ENCODE measurements around the gene SHOC2. TPM values are rescaled to one million over a fixed set of nuclear protein-coding genes. Genes with fewer than 3 reads are reported as not detected.
A peak's percentile ranks its signal among the peaks of the same experiment; 100 is the strongest.

The SHOC2 gene
- 78.7 TPM for total RNA-seq (2013)
- polyA plus RNA-seq = 10 to 100 TPM; 13.9 to 69.9 (median 68.9) TPM
- 25.4 and 37.5 TPM in 2 replicates for polyA minus RNA-seq
- 204 to 333 (median 228) reads per million in 11 experiments for total RNA-seq

DNA sequence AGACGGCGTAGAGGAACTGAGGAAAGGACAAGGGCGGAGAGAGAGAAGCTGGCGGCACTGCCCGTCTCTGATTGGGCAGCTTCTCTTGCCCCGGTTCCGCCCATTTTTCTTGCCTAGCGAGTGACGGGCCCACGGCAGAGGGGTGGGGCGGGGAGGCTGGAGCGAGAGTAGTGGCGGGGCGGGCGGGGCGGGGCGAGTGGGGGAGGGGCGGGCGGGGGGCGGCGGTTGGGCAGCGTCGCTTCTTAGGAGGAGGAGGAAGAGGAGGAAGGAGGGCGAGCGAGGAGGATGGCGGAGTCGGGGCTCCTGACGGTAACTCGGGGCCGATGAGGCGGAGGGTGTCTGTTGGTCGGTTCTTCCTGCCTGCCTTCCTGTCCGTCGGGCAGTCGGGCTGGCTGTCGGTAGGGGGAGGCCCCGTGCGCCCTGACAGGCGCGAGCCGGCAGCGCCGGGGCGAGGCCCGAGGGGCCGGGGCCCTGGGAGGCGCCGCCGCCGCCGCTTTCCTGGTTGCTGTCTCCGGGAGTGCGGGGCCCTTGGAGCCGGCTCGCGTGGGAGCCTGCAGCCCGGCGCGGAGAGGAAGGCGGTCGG is at the start of gene SHOC2:
Gene SHOC2, plus strand, starts transcription at position 256 of the 583 bp plus-strand sequence. CDS start 44,755 bp downstream, outside the sequence.
- Mint-ChIP-seq H3K4me1 (peaks cover 42% of the 10 kb centered on the region), H3K36me3 (peaks cover 10 to 18% of the 10 kb centered on the region in 2 donors), H3K27me3 (ENCODE audit: low read depth in 3 of 3) (no peaks in the 10 kb centered on the region), H3K4me3 (peak within 1 kb of the TSS; percentile 97), H3K9me3 (no peaks in the 10 kb centered on the region), H3K27ac (peak within 1 kb of the TSS; percentile 99 to 100 (median 100))
- peaks cover 16 to 33% of the 10 kb centered on the region in 2 donors for H3K4me1 ChIP-seq (ENCODE audit: control insufficient read depth in 1 of 2, insufficient read depth in 2 of 2, low read length in 2 of 2)
- H3K9me3 ChIP-seq (replicated peaks in 1 of 2; ENCODE audit: control insufficient read depth in 1 of 2, insufficient read depth in 1 of 2, low read length in 2 of 2) = no peaks in the 10 kb centered on the region
- no peaks in the 10 kb centered on the region for H3K27me3 ChIP-seq (ENCODE audit: control insufficient read depth in 2 of 2, insufficient read depth in 2 of 2, low read length in 2 of 2)
- H3K27ac ChIP-seq (ENCODE audit: low read depth in 1 of 2, low read length in 2 of 2) = peak within 1 kb of the TSS; percentile 94 to 99
- peak within 1 kb of the TSS; percentile 89 for H3K9ac ChIP-seq (ENCODE audit: insufficient read depth, low read length, poor library complexity, severe bottlenecking)
- under 1% methylated on average over 42 of the region's 61 CpGs for WGBS (ENCODE audit: insufficient coverage)
- intact Hi-C loops (cut with micrococcal nuclease) = loop anchor here in 1 of 2 donors (5.0 kb wide), 2 partner anchors 47 to 617 kb away; partner anchors contain the start of genes PDCD4 and SMNDC1
- H3K79me2 ChIP-seq (ENCODE audit: insufficient read depth, low read length) = peaks cover 68% of the 10 kb centered on the region
- peak within 1 kb of the TSS; percentile 86 for H2AFZ ChIP-seq (ENCODE audit: insufficient read depth, low read depth, low read length, poor library complexity, severe bottlenecking)
- TF ChIP-seq, protein P1, sequence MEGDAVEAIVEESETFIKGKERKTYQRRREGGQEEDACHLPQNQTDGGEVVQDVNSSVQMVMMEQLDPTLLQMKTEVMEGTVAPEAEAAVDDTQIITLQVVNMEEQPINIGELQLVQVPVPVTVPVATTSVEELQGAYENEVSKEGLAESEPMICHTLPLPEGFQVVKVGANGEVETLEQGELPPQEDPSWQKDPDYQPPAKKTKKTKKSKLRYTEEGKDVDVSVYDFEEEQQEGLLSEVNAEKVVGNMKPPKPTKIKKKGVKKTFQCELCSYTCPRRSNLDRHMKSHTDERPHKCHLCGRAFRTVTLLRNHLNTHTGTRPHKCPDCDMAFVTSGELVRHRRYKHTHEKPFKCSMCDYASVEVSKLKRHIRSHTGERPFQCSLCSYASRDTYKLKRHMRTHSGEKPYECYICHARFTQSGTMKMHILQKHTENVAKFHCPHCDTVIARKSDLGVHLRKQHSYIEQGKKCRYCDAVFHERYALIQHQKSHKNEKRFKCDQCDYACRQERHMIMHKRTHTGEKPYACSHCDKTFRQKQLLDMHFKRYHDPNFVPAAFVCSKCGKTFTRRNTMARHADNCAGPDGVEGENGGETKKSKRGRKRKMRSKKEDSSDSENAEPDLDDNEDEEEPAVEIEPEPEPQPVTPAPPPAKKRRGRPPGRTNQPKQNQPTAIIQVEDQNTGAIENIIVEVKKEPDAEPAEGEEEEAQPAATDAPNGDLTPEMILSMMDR (IDR thresholded peaks at IDR 0.05) = no peak
- H3K4me3 ChIP-seq (replicated peaks in 1 of 3; ENCODE audit: low read depth in 2 of 3, low read length in 3 of 3) = peak within 1 kb of the TSS; percentile 88 to 98 (median 96)
- no peak for DNase-seq
- peaks cover 46% of the 10 kb centered on the region for H4K20me1 ChIP-seq (ENCODE audit: insufficient read depth, low read length)
- H3K4me2 ChIP-seq (replicated peaks; ENCODE audit: extremely low read depth, low read length, poor library complexity, severe bottlenecking) = peak within 1 kb of the TSS; percentile 92
- peaks cover 0 to 14% of the 10 kb centered on the region in 2 donors for H3K36me3 ChIP-seq (replicated peaks in 1 of 2; ENCODE audit: control insufficient read depth in 1 of 2, insufficient read depth in 2 of 2, low read length in 2 of 2)

DNA sequence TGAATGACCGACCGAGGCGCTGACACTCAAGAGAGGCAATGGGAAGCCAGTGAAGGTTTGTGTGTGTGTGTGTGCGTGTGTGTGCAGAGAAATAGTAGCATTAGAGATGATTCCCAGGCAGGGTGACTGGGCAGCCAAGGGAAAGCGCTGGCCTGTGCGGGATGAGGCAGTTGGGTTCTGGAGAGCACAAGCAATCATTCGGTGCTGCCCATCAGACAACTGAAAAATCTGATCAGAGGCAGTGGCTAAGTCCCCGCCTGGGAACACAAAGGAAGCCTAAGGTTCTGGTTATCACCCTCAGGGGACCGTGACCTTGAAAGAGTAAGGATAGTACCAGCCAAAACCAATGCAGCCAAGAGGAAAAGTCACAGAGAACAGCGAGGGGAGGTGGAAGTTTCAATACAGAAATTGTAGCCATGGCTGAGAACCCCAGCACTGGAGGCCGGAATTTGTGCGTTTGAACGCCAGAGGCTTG is 48.5 kb upstream of the SHOC2 start:
- peak overlapping the region; percentile 88 to 92 for H3K27ac ChIP-seq (ENCODE audit: low read depth in 1 of 2, low read length in 2 of 2)
- no peaks in the 10 kb centered on the region for H3K9me3 ChIP-seq (replicated peaks in 1 of 2; ENCODE audit: control insufficient read depth in 1 of 2, insufficient read depth in 1 of 2, low read length in 2 of 2)

More for the DNA sequence above, 48.5 kb upstream of the SHOC2 start:
- H3K4me1 ChIP-seq (ENCODE audit: control insufficient read depth in 1 of 2, insufficient read depth in 2 of 2, low read length in 2 of 2) = peaks cover 49 to 64% of the 10 kb centered on the region in 2 donors
- H3K36me3 ChIP-seq (replicated peaks in 1 of 2; ENCODE audit: control insufficient read depth in 1 of 2, insufficient read depth in 2 of 2, low read length in 2 of 2) = peaks cover 1 to 2% of the 10 kb centered on the region in 2 donors
- intact Hi-C loops (cut with micrococcal nuclease) = loop anchor here (5.0 to 10.0 kb wide), 4 partner anchors 34 to 66 kb away; partner anchors contain the start of genes BBIP1 (in 1 of the 2) and SHOC2 (in 1 of the 2)
- TF ChIP-seq, protein P1 (IDR thresholded peaks at IDR 0.05) = no peak
- peak overlapping the region; percentile 88 to 95 (median 89) for H3K4me3 ChIP-seq (replicated peaks in 1 of 3; ENCODE audit: low read depth in 2 of 3, low read length in 3 of 3)
- peak overlapping the region; percentile 84 for H2AFZ ChIP-seq (ENCODE audit: insufficient read depth, low read depth, low read length, poor library complexity, severe bottlenecking)
- H3K27me3 ChIP-seq (ENCODE audit: control insufficient read depth in 2 of 2, insufficient read depth in 2 of 2, low read length in 2 of 2) = no peaks in the 10 kb centered on the region
- Mint-ChIP-seq H3K27me3 (ENCODE audit: low read depth in 3 of 3) (peaks cover 0 to 2% (median 0%) of the 10 kb centered on the region in 3 donors), H3K9me3 (no peaks in the 10 kb centered on the region), H3K4me3 (peak overlapping the region; percentile 91 to 92), H3K27ac (peak overlapping the region; percentile 80 to 96 (median 93)), H3K36me3 (peaks cover 0 to 2% of the 10 kb centered on the region in 2 donors), H3K4me1 (peaks cover 64% of the 10 kb centered on the region)
- 75% methylated on average over 12 of the region's 13 CpGs for WGBS (ENCODE audit: insufficient coverage)
- peaks cover 51% of the 10 kb centered on the region for H3K79me2 ChIP-seq (ENCODE audit: insufficient read depth, low read length)
- peak overlapping the region; percentile 93 for H3K9ac ChIP-seq (ENCODE audit: insufficient read depth, low read length, poor library complexity, severe bottlenecking)
- DNase-seq = no peak
- H3K4me2 ChIP-seq (replicated peaks; ENCODE audit: extremely low read depth, low read length, poor library complexity, severe bottlenecking) = peak overlapping the region; percentile 88
- peaks cover 20% of the 10 kb centered on the region for H4K20me1 ChIP-seq (ENCODE audit: insufficient read depth, low read length)
